Cardiac muscle cell (in vitro differentiated cells and primary cell): ENCODE results near the gene ZNF575. TPM values are rescaled to one million over a fixed set of nuclear protein-coding genes. Genes with fewer than 3 reads are reported as not detected.
"Not testable (repeated sequence)": the region's sequence is repeated elsewhere in the genome, so short reads cannot be mapped to it uniquely, and the experiment has no call there.

ENCODE experiments used
- DNase-seq, 2 donors: peaks; one replicate each; pipeline versions ENCODE4 v3.0.0 to v3.0.0-alpha.2; 2010 to 2017; ENCODE audit warnings: low read depth in 1 of 2, low spot score in 1 of 2
- H3K27ac ChIP-seq: fragments of 200-600 bp; sonication (generic); 2 replicates; pipeline ENCODE4 v1.5.1; 2016
- H3K27me3 ChIP-seq: fragments of 200-600 bp; sonication (generic); 2 replicates; pipeline ENCODE4 v1.6.0; 2016; ENCODE audit warnings: control low read depth
- H3K36me3 ChIP-seq: fragments of 200-600 bp; sonication (generic); 2 replicates; pipeline ENCODE4 v1.5.1; 2016; ENCODE audit warnings: control low read depth
- H3K4me1 ChIP-seq: fragments of 200-600 bp; sonication (generic); 2 replicates; pipeline ENCODE4 v1.8.1; 2017; ENCODE audit warnings: low read depth, mild to moderate bottlenecking, mixed run types
- H3K4me3 ChIP-seq: fragments of 200-600 bp; sonication (generic); 2 replicates; pipeline ENCODE4 v1.5.1; 2016; ENCODE audit warnings: mild to moderate bottlenecking
- H3K9me3 ChIP-seq: fragments of 200-600 bp; sonication (generic); 2 replicates; pipeline ENCODE4 v1.5.1; 2017; ENCODE audit warnings: low read depth, mild to moderate bottlenecking, control low read depth
- CTCF ChIP-seq: IDR thresholded peaks from 2 replicates; pipeline ENCODE4 v1.5.1; 2012; ENCODE audit warnings: low read depth, mild to moderate bottlenecking, low read length
- polyA plus RNA-seq: library from polyadenylated mRNA; unstranded; fragments of >200 nt; fragmentation: Nextera tagmentation; extraction: Ambion mirVana; gene quantifications from 2 replicates; pipeline ENCODE4 v1.2.1, GENCODE V29; 2016
- total RNA-seq: library from RNA; depleted of rRNA; stranded (reverse); fragments of >200 nt; gene quantifications from 2 replicates; pipeline ENCODE4 v1.2.3, GENCODE V29; 2016

Gene ZNF575
- total and polyA plus RNA-seq, 2 experiments from 2014 or later, result 3.3 TPM; not detected in 1

GRCh38 chr19:43540381-43540780 lies 7.4 kb downstream of the ZNF575 start:
- no peak for DNase-seq
- no peak overlapping the region for H3K4me3 ChIP-seq
- no peak overlapping the region for H3K27ac ChIP-seq
- H3K9me3 ChIP-seq, result no peaks in the 10 kb centered on the region
- H3K36me3 ChIP-seq, result peaks cover 39% of the 10 kb centered on the region
- TF ChIP-seq CTCF, result no peak
- peaks cover 4% of the 10 kb centered on the region for H3K4me1 ChIP-seq
- H3K27me3 ChIP-seq, result no peaks in the 10 kb centered on the region

GRCh38 chr19:43541920-43542650 lies 9.1 kb downstream of the ZNF575 start:
- DNase-seq, result no peak
- Histone ChIP-seq H3K36me3 (peaks cover 40% of the 10 kb centered on the region), H3K27me3 (no peaks in the 10 kb centered on the region), H3K4me3 (no peak overlapping the region), H3K27ac (no peak overlapping the region), H3K9me3 (no peaks in the 10 kb centered on the region), H3K4me1 (no peaks in the 10 kb centered on the region)
- no peak for TF ChIP-seq CTCF

GRCh38 chr19:43544077-43544476 lies 11.1 kb downstream of the ZNF575 start:
- TF ChIP-seq CTCF, result no peak
- Histone ChIP-seq H3K36me3 (peaks cover 33% of the 10 kb centered on the region), H3K4me1 (no peaks in the 10 kb centered on the region), H3K4me3 (no peak overlapping the region), H3K27me3 (no peaks in the 10 kb centered on the region), H3K9me3 (no peaks in the 10 kb centered on the region), H3K27ac (no peak overlapping the region)
- no peak for DNase-seq

GRCh38 chr19:43545276-43545675 lies 12.3 kb downstream of the ZNF575 start:
- Histone ChIP-seq H3K27ac (no peak overlapping the region), H3K4me3 (no peak overlapping the region), H3K36me3 (peaks cover 38% of the 10 kb centered on the region), H3K27me3 (no peaks in the 10 kb centered on the region), H3K9me3 (no peaks in the 10 kb centered on the region), H3K4me1 (no peaks in the 10 kb centered on the region)
- DNase-seq, result no peak
- TF ChIP-seq CTCF, result no peak

- TF ChIP-seq CTCF, result no peak
- H3K36me3 ChIP-seq, result peaks cover 43% of the 10 kb centered on the region
- H3K4me3 ChIP-seq, result no peak overlapping the region
- H3K4me1 ChIP-seq, result no peaks in the 10 kb centered on the region
- no peaks in the 10 kb centered on the region for H3K27me3 ChIP-seq
- DNase-seq, result no peak
- H3K27ac ChIP-seq, result no peak overlapping the region
- no peaks in the 10 kb centered on the region for H3K9me3 ChIP-seq
Observed at GRCh38 chr19:43545981-43546380, 13.0 kb downstream of the ZNF575 start.

GRCh38 chr19:43546581-43546980 lies 13.6 kb downstream of the ZNF575 start:
- no peak overlapping the region for H3K4me3 ChIP-seq
- H3K9me3 ChIP-seq, result no peaks in the 10 kb centered on the region
- H3K27me3 ChIP-seq, result no peaks in the 10 kb centered on the region
- no peak for DNase-seq
- H3K27ac ChIP-seq, result no peak overlapping the region
- H3K4me1 ChIP-seq, result no peaks in the 10 kb centered on the region
- peaks cover 45% of the 10 kb centered on the region for H3K36me3 ChIP-seq
- TF ChIP-seq CTCF, result no peak

- H3K4me1 ChIP-seq, H3K4me3 ChIP-seq, H3K27me3 ChIP-seq, DNase-seq, H3K27ac ChIP-seq, H3K9me3 ChIP-seq: not testable (repeated sequence)
- H3K36me3 ChIP-seq, result peaks cover 44% of the 10 kb centered on the region
Observed at GRCh38 chr19:43547926-43548325, 14.9 kb downstream of the ZNF575 start.
